Smooth muscle cell (in vitro differentiated cells): ENCODE measurements around the gene MYH7. TPM values are rescaled to one million over a fixed set of nuclear protein-coding genes. Genes with fewer than 3 reads are reported as not detected.
"Not testable (repeated sequence)": the region's sequence is repeated elsewhere in the genome, so short reads cannot be mapped to it uniquely, and the experiment has no call there.

Experiments
- DNase-seq: peaks from one replicate; lab custom pipeline; 2025; ENCODE audit not compliant: unreplicated experiment; lab: John Stamatoyannopoulos, UW
- H2AFZ ChIP-seq: fragments of 200-600 bp; sonication (generic); 2 replicates; pipeline ENCODE4 v1.6.0; 2016; ENCODE audit warnings: antibody characterized with exemption, low read depth, mild to moderate bottlenecking
- H3F3A ChIP-seq: fragments of 200-600 bp; sonication (generic); 2 replicates; pipeline ENCODE4 v1.6.0; 2017; ENCODE audit warnings: antibody characterized with exemption, low read depth
- H3K27ac ChIP-seq: fragments of 200-600 bp; sonication (generic); 2 replicates; pipeline ENCODE4 v1.5.1; 2016; ENCODE audit warnings: low read depth, mild to moderate bottlenecking
- H3K27me3 ChIP-seq: fragments of 200-600 bp; sonication (generic); 2 replicates; pipeline ENCODE4 v1.6.1; 2016; ENCODE audit warnings: low read depth, mild to moderate bottlenecking
- H3K36me3 ChIP-seq: fragments of 200-600 bp; sonication (generic); 2 replicates; pipeline ENCODE4 v1.5.1; 2016; ENCODE audit warnings: low read depth
- H3K4me1 ChIP-seq: fragments of 200-600 bp; sonication (generic); 2 replicates; pipeline ENCODE4 v1.5.1; 2016; ENCODE audit warnings: low read depth
- H3K4me2 ChIP-seq: fragments of 200-600 bp; sonication (generic); 2 replicates; pipeline ENCODE4 v1.6.0; 2016; ENCODE audit warnings: mild to moderate bottlenecking
- H3K4me3 ChIP-seq: fragments of 200-600 bp; sonication (generic); 2 replicates; pipeline ENCODE4 v1.5.1; 2016; ENCODE audit warnings: mild to moderate bottlenecking
- H3K79me2 ChIP-seq: fragments of 200-600 bp; sonication (generic); 2 replicates; pipeline ENCODE4 v1.6.0; 2016; ENCODE audit warnings: low read depth, mild to moderate bottlenecking
- H3K9ac ChIP-seq: fragments of 200-600 bp; sonication (generic); 2 replicates; pipeline ENCODE4 v1.6.0; 2016; ENCODE audit warnings: low read depth
- H3K9me3 ChIP-seq: fragments of 200-600 bp; sonication (generic); replicated peaks from 2 replicates; pipeline ENCODE4 v1.5.1; 2016; ENCODE audit warnings: low read depth
- H4K20me1 ChIP-seq: fragments of 200-600 bp; sonication (generic); 2 replicates; pipeline ENCODE4 v1.6.0; 2016; ENCODE audit warnings: low read depth
- WGBS: methylation state at CpG from one replicate; pipeline ENCODE4 v1.1.7; 2016; ENCODE audit warnings: low lambda C conversion rate; 5-methylcytosine and 5-hydroxymethylcytosine counted together
- polyA plus RNA-seq: library from polyadenylated mRNA; unstranded; fragments of >200 nt; fragmentation: Nextera tagmentation; extraction: Ambion mirVana; gene quantifications from 2 replicates; pipeline ENCODE4 v1.2.1, GENCODE V29; 2016
- total RNA-seq: library from RNA; depleted of rRNA; stranded (reverse); fragments of >200 nt; gene quantifications from 2 replicates; pipeline ENCODE4 v1.2.3, GENCODE V29; 2014
- TF ChIP-seq, protein P1 (sequence below): fragments of 200-600 bp; sonication (generic); IDR thresholded peaks from 2 replicates; pipeline ENCODE4 v1.5.1; 2017; ENCODE audit warnings: borderline replicate concordance, mild to moderate bottlenecking, antibody characterized with exemption; ENCODE audit not compliant: insufficient read depth, poor library complexity, severe bottlenecking

The MYH7 gene
- total and polyA plus RNA-seq, 2 experiments from 2014 or later = not detected

GRCh38 chr14:23392613-23393012 is 42.8 kb downstream of the MYH7 start:
- TF ChIP-seq, protein P1, sequence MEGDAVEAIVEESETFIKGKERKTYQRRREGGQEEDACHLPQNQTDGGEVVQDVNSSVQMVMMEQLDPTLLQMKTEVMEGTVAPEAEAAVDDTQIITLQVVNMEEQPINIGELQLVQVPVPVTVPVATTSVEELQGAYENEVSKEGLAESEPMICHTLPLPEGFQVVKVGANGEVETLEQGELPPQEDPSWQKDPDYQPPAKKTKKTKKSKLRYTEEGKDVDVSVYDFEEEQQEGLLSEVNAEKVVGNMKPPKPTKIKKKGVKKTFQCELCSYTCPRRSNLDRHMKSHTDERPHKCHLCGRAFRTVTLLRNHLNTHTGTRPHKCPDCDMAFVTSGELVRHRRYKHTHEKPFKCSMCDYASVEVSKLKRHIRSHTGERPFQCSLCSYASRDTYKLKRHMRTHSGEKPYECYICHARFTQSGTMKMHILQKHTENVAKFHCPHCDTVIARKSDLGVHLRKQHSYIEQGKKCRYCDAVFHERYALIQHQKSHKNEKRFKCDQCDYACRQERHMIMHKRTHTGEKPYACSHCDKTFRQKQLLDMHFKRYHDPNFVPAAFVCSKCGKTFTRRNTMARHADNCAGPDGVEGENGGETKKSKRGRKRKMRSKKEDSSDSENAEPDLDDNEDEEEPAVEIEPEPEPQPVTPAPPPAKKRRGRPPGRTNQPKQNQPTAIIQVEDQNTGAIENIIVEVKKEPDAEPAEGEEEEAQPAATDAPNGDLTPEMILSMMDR = no peak
- Histone ChIP-seq H3K79me2 (no peaks in the 10 kb centered on the region), H2AFZ (no peak overlapping the region), H3F3A (no peaks in the 10 kb centered on the region), H3K9me3 (no peaks in the 10 kb centered on the region), H3K36me3 (no peaks in the 10 kb centered on the region), H3K4me2 (no peak overlapping the region), H3K4me1 (no peaks in the 10 kb centered on the region), H3K27me3 (no peaks in the 10 kb centered on the region), H3K27ac (no peak overlapping the region), H3K4me3 (no peak overlapping the region), H4K20me1 (no peaks in the 10 kb centered on the region), H3K9ac (no peak overlapping the region)
- 78% methylated on average over 7 of the region's 7 CpGs for WGBS
- DNase-seq = no peak

DNA sequence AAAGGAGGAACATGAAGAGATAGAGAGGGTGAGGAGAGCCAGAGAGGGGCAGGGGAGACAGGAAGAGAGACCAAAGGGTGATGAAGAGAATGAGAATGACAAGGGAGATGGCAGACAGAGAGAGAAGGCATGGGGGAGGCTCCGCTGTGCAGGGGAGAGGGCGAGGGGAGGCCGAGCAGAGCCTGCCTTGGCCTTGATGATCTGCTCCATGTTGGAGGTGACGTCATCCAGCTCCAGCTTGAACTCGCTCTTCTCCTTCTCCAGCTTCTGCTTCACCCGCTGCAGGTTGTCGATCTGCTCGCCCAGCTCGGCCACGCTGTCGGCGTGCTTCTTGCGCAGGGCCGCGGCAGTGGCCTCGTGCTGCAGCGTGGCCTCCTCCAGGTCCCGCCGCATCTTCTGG is 45.6 kb downstream of the MYH7 start:
- H3F3A ChIP-seq, H3K36me3 ChIP-seq, H3K27me3 ChIP-seq, H3K27ac ChIP-seq, H3K9me3 ChIP-seq, H3K4me3 ChIP-seq, DNase-seq, H3K4me1 ChIP-seq, H2AFZ ChIP-seq, H4K20me1 ChIP-seq, H3K79me2 ChIP-seq, H3K4me2 ChIP-seq, H3K9ac ChIP-seq: not testable (repeated sequence)
- 93% methylated on average over 2 of the region's 19 CpGs for WGBS

- Histone ChIP-seq H3K36me3 (no peaks in the 10 kb centered on the region), H2AFZ (no peak overlapping the region), H3K79me2 (no peaks in the 10 kb centered on the region), H3F3A (no peaks in the 10 kb centered on the region), H3K27ac (no peak overlapping the region), H3K9me3 (no peaks in the 10 kb centered on the region), H3K4me2 (no peak overlapping the region), H4K20me1 (no peaks in the 10 kb centered on the region), H3K9ac (no peak overlapping the region), H3K4me3 (no peak overlapping the region), H3K4me1 (no peaks in the 10 kb centered on the region), H3K27me3 (no peaks in the 10 kb centered on the region)
- no peak for DNase-seq
- 89% methylated on average over 12 of the region's 12 CpGs for WGBS
- TF ChIP-seq, protein P1 = no peak
These were observed 46.1 kb downstream of the MYH7 start for GRCh38 chr14:23389396-23389795.

DNA sequence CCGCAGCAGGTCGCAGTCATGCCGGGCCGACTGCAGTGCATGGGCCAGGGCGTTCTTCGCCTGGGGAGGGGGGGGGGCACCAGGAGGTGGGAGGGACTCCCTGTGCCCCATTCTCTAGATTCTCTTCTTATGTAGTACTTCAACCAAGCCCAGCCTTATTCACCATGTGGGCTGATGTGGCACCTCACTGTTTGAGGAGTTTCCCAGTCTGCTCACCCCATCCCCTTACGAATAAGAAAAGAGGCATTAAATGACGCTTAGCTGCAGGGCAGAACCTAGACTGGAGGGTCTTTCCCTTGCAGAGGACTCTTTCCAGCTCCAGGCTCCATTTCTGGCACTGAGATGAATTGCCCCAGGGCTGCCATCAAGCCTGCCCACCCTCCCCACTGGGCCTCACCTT is 46.5 kb downstream of the MYH7 start:
- no peaks in the 10 kb centered on the region for H3F3A ChIP-seq
- no peak overlapping the region for H3K4me3 ChIP-seq
- H3K79me2 ChIP-seq = no peaks in the 10 kb centered on the region
- 94% methylated on average over 8 of the region's 8 CpGs for WGBS
- DNase-seq = no peak
- no peak overlapping the region for H3K4me2 ChIP-seq
- H3K27me3 ChIP-seq = no peaks in the 10 kb centered on the region
- H4K20me1 ChIP-seq = no peaks in the 10 kb centered on the region
- no peaks in the 10 kb centered on the region for H3K9me3 ChIP-seq
- no peaks in the 10 kb centered on the region for H3K36me3 ChIP-seq
- no peak overlapping the region for H3K9ac ChIP-seq
- no peaks in the 10 kb centered on the region for H3K4me1 ChIP-seq
- no peak overlapping the region for H3K27ac ChIP-seq
- no peak overlapping the region for H2AFZ ChIP-seq
- TF ChIP-seq, protein P1 = no peak
